Measurements from ENCODE around the gene TCTA.
A peak's percentile ranks its signal among the peaks of the same experiment; 100 is the strongest.
"Not testable (repeated sequence)": the region's sequence is repeated elsewhere in the genome, so short reads cannot be mapped to it uniquely, and the experiment has no call there.

TCTA gene

GRCh38 chr3:49411968-49412631 is at the start of gene TCTA, which contains the start of gene RHOA:
TCTA (plus strand) TSS chr3:49412423; CDS start chr3:49412427, 4 bp downstream.
RHOA (minus strand) TSS chr3:49411976; CDS start chr3:49375589, 36,387 bp downstream.
- peak; percentile 99 for DNase-seq (ENCODE audit: low read depth)

- no peak for DNase-seq (ENCODE audit: low read depth)
These were observed 49.7 kb upstream of the TCTA start for GRCh38 chr3:49362561-49362960.

- no peak for DNase-seq (ENCODE audit: low read depth)
These were observed 41.5 kb upstream of the TCTA start for GRCh38 chr3:49370585-49371290.

- no peak for DNase-seq (ENCODE audit: low read depth)
These were observed 40.3 kb upstream of the TCTA start for GRCh38 chr3:49371946-49372345.

GRCh38 chr3:49377483-49377882 is 34.7 kb upstream of the TCTA start:
- DNase-seq (ENCODE audit: low read depth) = no peak

GRCh38 chr3:49378249-49378895 is 33.9 kb upstream of the TCTA start:
- no peak for DNase-seq (ENCODE audit: low read depth)

GRCh38 chr3:49383387-49383786 is 28.8 kb upstream of the TCTA start:
- DNase-seq (ENCODE audit: low read depth) = no peak

- DNase-seq (ENCODE audit: low read depth) = no peak
These were observed 26.6 kb upstream of the TCTA start for GRCh38 chr3:49385617-49386016.

GRCh38 chr3:49386056-49386756 is 26.0 kb upstream of the TCTA start:
- DNase-seq (ENCODE audit: low read depth) = no peak

GRCh38 chr3:49387721-49388120 is 24.5 kb upstream of the TCTA start:
- no peak for DNase-seq (ENCODE audit: low read depth)

- no peak for DNase-seq (ENCODE audit: low read depth)
These were observed 23.9 kb upstream of the TCTA start for GRCh38 chr3:49388289-49388820.

GRCh38 chr3:49389297-49389696 is 22.9 kb upstream of the TCTA start:
- DNase-seq (ENCODE audit: low read depth) = no peak

- not testable (repeated sequence) for DNase-seq (ENCODE audit: low read depth)
These were observed 20.9 kb upstream of the TCTA start for GRCh38 chr3:49391310-49391709.

- DNase-seq (ENCODE audit: low read depth) = no peak
These were observed 14.8 kb upstream of the TCTA start for GRCh38 chr3:49397470-49397869.

- DNase-seq (ENCODE audit: low read depth) = no peak
These were observed 12.8 kb upstream of the TCTA start for GRCh38 chr3:49399461-49399860.

- no peak for DNase-seq (ENCODE audit: low read depth)
These were observed 10.5 kb upstream of the TCTA start for GRCh38 chr3:49401766-49402165.

- no peak for DNase-seq (ENCODE audit: low read depth)
These were observed 8.3 kb upstream of the TCTA start for GRCh38 chr3:49403891-49404290.

GRCh38 chr3:49405570-49405969 is 6.7 kb upstream of the TCTA start:
- DNase-seq (ENCODE audit: low read depth) = not testable (repeated sequence)

- no peak for DNase-seq (ENCODE audit: low read depth)
These were observed 5.4 kb upstream of the TCTA start for GRCh38 chr3:49406571-49407565.

GRCh38 chr3:49410066-49410845 is 2.0 kb upstream of the TCTA start:
- DNase-seq (ENCODE audit: low read depth) = no peak
